Thyroid gland (tissue), 4 donors: Measurements from ENCODE around the gene TOM1L2.

Source experiments
- CTCF ChIP-seq, 6 experiments: fragments of 200-600 bp in 3 of 6; fragments of 450-650 bp in 3 of 6; sonication (generic) in 3 of 6; IDR thresholded peaks; one replicate each; pipeline ENCODE4 v1.5.1; 2016 to 2019; ENCODE audit warnings: antibody characterized with exemption in 6 of 6, mild to moderate bottlenecking in 2 of 6, inconsistent platforms in 1 of 6, moderate library complexity in 1 of 6
- POLR2A ChIP-seq, 2 donors: fragments of 450-650 bp; IDR thresholded peaks; one replicate each; pipeline ENCODE4 v1.6.1; 2017; ENCODE audit warnings: antibody characterized with exemption in 2 of 2, mild to moderate bottlenecking in 2 of 2, moderate library complexity in 1 of 2

DNA sequence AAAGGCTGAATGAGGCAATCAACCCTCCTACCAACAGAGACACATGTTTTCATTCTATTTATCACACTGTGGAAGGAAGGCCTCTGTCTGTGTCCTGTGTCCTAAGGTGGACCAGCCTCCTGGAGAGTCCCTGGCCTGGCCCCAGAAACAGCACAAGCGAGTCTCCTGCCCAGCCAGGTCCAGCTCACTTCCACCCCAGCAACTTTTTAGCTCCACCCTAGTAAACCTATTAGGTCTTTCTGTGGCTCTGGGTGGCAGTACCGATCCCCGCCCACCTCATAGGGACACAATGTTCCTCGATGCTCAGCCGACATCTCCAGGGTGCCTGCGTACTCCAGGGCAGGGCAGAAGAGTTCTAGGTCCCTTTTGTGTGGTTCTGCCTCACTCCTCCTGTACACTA lies 11.2 kb upstream of the TOM1L2 start:
- TF ChIP-seq POLR2A (IDR thresholded peaks at IDR 0.05) (no peak), CTCF (IDR thresholded peaks at IDR 0.05) (no peak)
